ENCODE results near the gene MEGF11. TPM values are rescaled to one million over a fixed set of nuclear protein-coding genes. Genes with fewer than 3 reads are reported as not detected.

Gene MEGF11
- total RNA-seq, 1 experiment from 2014 or later, result 0.09 TPM

DNA sequence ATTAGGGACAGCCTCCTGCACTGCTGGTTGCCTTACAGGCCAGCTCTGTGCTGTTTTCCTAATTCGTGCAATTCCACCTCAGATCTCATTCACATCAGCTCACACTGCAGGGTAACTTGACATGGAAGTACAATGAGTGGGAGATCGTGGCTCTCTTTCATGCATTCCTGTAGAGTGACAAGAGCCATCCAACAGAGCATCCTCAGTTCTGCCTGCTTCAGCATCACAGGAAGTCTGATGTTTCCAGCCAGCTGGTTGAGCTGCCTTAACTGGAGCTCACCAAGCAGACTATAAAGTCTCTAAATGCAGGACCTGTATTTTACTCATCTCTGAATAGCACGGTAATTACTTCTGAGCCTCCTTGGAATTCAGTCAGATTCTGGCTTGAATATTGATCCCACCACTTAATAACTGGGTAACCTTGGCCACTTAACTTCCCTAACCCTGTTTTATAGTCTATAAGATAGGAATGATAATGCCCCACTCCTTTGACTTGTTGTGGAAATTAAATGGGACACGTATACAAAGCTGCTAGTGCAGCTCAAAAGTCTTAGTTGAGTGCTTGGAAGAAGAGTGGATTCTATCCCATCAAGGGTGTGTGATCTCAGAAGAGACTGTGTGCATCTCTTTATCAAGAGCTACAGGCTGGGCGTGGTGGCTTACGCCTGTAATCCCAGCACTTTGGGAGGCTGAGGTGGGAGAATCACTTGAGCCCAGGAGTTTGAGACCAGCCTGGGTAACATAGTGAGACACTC lies 38.4 kb upstream of the MEGF11 start:
- intact Hi-C loops (cut with micrococcal nuclease; ENCODE audit: unreplicated experiment), result no loop called here
- peak overlapping the region; percentile 80 for H3K4me3 Mint-ChIP-seq (ENCODE audit: low read depth, unreplicated experiment)

DNA sequence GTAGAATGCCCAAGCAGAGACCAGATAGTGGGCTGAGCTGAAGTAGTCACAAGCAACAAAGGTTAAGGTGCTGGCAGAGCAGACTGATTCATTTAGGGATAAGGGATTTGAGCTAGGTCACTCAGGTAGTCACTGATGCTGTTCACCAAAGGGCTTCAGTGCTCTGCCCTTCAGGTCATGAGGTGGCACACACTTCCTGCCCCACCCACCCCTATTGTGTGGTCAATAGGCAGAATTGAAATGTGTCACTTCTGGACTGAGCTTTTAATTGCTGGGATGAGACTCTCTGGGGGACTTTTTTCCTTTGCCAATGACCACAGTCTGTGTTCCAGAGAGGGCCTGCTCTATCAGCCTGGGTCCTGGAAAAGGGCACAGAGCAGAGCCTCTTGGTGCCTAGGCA lies 37.0 kb upstream of the MEGF11 start:
- H3K36me3 Mint-ChIP-seq (ENCODE audit: insufficient read depth, unreplicated experiment), result peaks cover 27% of the 10 kb centered on the region
- TF ChIP-seq, protein P1, sequence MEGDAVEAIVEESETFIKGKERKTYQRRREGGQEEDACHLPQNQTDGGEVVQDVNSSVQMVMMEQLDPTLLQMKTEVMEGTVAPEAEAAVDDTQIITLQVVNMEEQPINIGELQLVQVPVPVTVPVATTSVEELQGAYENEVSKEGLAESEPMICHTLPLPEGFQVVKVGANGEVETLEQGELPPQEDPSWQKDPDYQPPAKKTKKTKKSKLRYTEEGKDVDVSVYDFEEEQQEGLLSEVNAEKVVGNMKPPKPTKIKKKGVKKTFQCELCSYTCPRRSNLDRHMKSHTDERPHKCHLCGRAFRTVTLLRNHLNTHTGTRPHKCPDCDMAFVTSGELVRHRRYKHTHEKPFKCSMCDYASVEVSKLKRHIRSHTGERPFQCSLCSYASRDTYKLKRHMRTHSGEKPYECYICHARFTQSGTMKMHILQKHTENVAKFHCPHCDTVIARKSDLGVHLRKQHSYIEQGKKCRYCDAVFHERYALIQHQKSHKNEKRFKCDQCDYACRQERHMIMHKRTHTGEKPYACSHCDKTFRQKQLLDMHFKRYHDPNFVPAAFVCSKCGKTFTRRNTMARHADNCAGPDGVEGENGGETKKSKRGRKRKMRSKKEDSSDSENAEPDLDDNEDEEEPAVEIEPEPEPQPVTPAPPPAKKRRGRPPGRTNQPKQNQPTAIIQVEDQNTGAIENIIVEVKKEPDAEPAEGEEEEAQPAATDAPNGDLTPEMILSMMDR (IDR thresholded peaks at IDR 0.05; ENCODE audit: unreplicated experiment), result no peak
- no TSS peak for BruUV-seq (replicated peaks)
- CTCF ChIA-PET, result no interaction called here
- H3K9me3 Mint-ChIP-seq (ENCODE audit: low read depth, unreplicated experiment), result no peaks in the 10 kb centered on the region
- DNase-seq, result no peak
- H3K27ac Mint-ChIP-seq (ENCODE audit: unreplicated experiment), result no peak overlapping the region
- H3K4me3 Mint-ChIP-seq (ENCODE audit: low read depth, unreplicated experiment), result no peak overlapping the region
- H3K4me1 Mint-ChIP-seq (ENCODE audit: low read depth, unreplicated experiment), result peaks cover 28% of the 10 kb centered on the region
- H3K27me3 Mint-ChIP-seq (ENCODE audit: unreplicated experiment), result no peaks in the 10 kb centered on the region
- intact Hi-C loops (cut with micrococcal nuclease; ENCODE audit: unreplicated experiment), result no loop called here

More for the DNA sequence above, 38.4 kb upstream of the MEGF11 start:
- TF ChIP-seq, protein P1 (IDR thresholded peaks at IDR 0.05; ENCODE audit: unreplicated experiment), result no peak
- H3K27me3 Mint-ChIP-seq (ENCODE audit: unreplicated experiment), result no peaks in the 10 kb centered on the region
- peaks cover 28% of the 10 kb centered on the region for H3K4me1 Mint-ChIP-seq (ENCODE audit: low read depth, unreplicated experiment)
- no peak overlapping the region for H3K27ac Mint-ChIP-seq (ENCODE audit: unreplicated experiment)
- H3K9me3 Mint-ChIP-seq (ENCODE audit: low read depth, unreplicated experiment), result no peaks in the 10 kb centered on the region
- TSS peak; percentile 59 for BruUV-seq (replicated peaks)
- CTCF ChIA-PET, result interaction anchor here (0.5 to 0.6 kb wide), 3 partner anchors 9 to 506 kb away, joined by 3 to 5 read pairs (median 3); no protein-coding TSS in a partner anchor
- DNase-seq, result no peak
- peaks cover 27% of the 10 kb centered on the region for H3K36me3 Mint-ChIP-seq (ENCODE audit: insufficient read depth, unreplicated experiment)

DNA sequence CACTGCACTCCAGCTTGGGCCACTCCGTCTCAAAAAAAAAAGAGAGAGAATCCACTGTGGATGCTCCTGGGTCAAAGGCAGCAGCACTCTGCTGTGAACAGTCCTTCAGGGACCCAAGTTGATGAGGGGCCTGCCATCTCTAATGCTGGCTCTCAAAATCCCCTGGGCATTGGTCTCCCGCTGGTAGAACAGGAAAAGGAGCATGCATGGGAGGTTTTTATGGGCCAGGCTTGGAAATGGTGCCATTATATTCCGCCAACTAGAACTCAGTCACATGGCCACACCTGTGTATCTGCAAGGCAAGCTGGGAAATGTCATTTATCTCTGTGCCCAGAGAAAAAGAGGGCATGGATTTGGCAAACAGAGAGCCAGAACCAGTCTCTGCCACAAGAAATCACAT lies 36.5 kb upstream of the MEGF11 start:
- CTCF ChIA-PET, result no interaction called here
- intact Hi-C loops (cut with micrococcal nuclease; ENCODE audit: unreplicated experiment), result no loop called here
- TF ChIP-seq, protein P1 (IDR thresholded peaks at IDR 0.05; ENCODE audit: unreplicated experiment), result no peak
- no peak overlapping the region for H3K4me3 Mint-ChIP-seq (ENCODE audit: low read depth, unreplicated experiment)
- no peaks in the 10 kb centered on the region for H3K27me3 Mint-ChIP-seq (ENCODE audit: unreplicated experiment)
- no peak overlapping the region for H3K27ac Mint-ChIP-seq (ENCODE audit: unreplicated experiment)
- peaks cover 27% of the 10 kb centered on the region for H3K36me3 Mint-ChIP-seq (ENCODE audit: insufficient read depth, unreplicated experiment)
- no TSS peak for BruUV-seq (replicated peaks)
- no peak for DNase-seq
- no peaks in the 10 kb centered on the region for H3K9me3 Mint-ChIP-seq (ENCODE audit: low read depth, unreplicated experiment)
- H3K4me1 Mint-ChIP-seq (ENCODE audit: low read depth, unreplicated experiment), result peaks cover 26% of the 10 kb centered on the region

DNA sequence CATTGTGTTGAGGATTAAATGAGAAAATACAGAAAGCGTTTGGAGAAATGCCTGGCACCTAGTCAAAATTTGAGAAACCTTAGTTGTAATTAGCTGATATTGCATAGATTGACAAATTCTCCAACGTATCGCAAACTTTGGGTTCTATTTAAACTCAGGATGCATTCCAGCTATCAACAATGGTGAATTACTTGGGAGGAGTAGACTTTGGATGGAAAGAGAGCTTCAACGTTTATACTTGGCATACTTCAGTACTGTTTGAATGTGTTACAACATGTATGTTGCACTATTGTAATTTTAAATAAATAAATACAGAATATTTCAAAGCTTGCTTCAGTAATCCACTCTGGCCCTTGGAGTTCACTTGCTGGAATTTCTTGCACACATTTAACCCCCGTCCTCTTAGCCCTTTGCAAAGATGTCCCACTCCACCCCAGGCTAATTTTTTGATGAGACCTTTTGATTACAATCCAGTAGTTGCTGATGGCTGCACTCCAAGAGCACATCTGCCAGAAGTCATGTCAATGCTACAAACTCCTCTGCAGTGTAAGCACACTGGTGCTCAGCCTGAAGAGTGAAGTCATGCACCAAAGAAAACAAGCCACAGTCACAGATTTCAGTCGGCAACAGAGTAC lies 35.1 kb upstream of the MEGF11 start:
- Mint-ChIP-seq H3K9me3 (ENCODE audit: low read depth, unreplicated experiment) (no peaks in the 10 kb centered on the region), H3K4me3 (ENCODE audit: low read depth, unreplicated experiment) (no peak overlapping the region), H3K4me1 (ENCODE audit: low read depth, unreplicated experiment) (peaks cover 19% of the 10 kb centered on the region), H3K27me3 (ENCODE audit: unreplicated experiment) (no peaks in the 10 kb centered on the region), H3K36me3 (ENCODE audit: insufficient read depth, unreplicated experiment) (peaks cover 14% of the 10 kb centered on the region), H3K27ac (ENCODE audit: unreplicated experiment) (no peak overlapping the region)
- BruUV-seq (replicated peaks), result no TSS peak
- CTCF ChIA-PET, result interaction anchor here (0.6 to 1.2 kb wide), 2 partner anchors 36 to 235 kb away, joined by 3 to 4 read pairs; no protein-coding TSS in a partner anchor
- TF ChIP-seq, protein P1 (IDR thresholded peaks at IDR 0.05; ENCODE audit: unreplicated experiment), result no peak
- intact Hi-C loops (cut with micrococcal nuclease; ENCODE audit: unreplicated experiment), result loop anchor here (5.0 to 10.0 kb wide), 2 partner anchors 306 to 384 kb away; no protein-coding TSS in a partner anchor
- no peak for DNase-seq
